BE2C (cell line): ENCODE measurements around the gene CCDC50.
A peak's percentile ranks its signal among the peaks of the same experiment; 100 is the strongest.

Experiments
- DNase-seq: peaks from one replicate; pipeline ENCODE4 v3.0.0-alpha.2; 2020
- H3K27me3 ChIP-seq: fragments of 250-450 bp; sonication (Bioruptor Pico); 2 replicates; pipeline ENCODE4 v1.5.1; 2020; ENCODE audit warnings: mild to moderate bottlenecking
- H3K36me3 ChIP-seq: fragments of 250-450 bp; sonication (Bioruptor Pico); 2 replicates; pipeline ENCODE4 v1.5.1; 2020; ENCODE audit warnings: mild to moderate bottlenecking
- H3K4me1 ChIP-seq: fragments of 250-450 bp; sonication (Bioruptor Pico); 2 replicates; pipeline ENCODE4 v1.5.1; 2020
- H3K4me3 ChIP-seq: 2 replicates; pipeline ENCODE4 v1.5.1; 2011; ENCODE audit warnings: low read depth, low read length
- H3K9me3 ChIP-seq: fragments of 250-450 bp; sonication (Bioruptor Pico); 2 replicates; pipeline ENCODE4 v1.5.1; 2020
- CTCF ChIP-seq: IDR thresholded peaks from 2 replicates; pipeline ENCODE4 v1.5.1; 2012; ENCODE audit warnings: mild to moderate bottlenecking, low read depth, low read length

The CCDC50 gene

DNA sequence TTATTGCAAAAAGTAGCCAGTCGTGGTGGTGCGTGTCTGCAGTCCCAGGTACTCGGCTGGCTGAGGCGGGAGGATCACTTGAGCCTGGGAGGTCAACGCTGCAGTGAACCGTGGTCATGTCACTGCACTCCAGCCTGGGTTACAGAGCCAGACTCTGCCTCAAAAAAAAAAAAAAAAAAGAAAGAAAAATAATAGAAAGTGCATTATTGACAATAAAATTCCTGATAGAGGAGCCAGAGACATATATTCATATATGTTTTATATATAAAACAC lies 88.2 kb downstream of the CCDC50 start:
- H3K36me3 ChIP-seq = no peaks in the 10 kb centered on the region
- no peaks in the 10 kb centered on the region for H3K27me3 ChIP-seq
- no peak overlapping the region for H3K4me3 ChIP-seq
- no peak for DNase-seq
- H3K4me1 ChIP-seq = no peaks in the 10 kb centered on the region
- no peaks in the 10 kb centered on the region for H3K9me3 ChIP-seq
- TF ChIP-seq CTCF = no peak

GRCh38 chr3:191420771-191421170 lies 91.6 kb downstream of the CCDC50 start:
- H3K4me1 ChIP-seq = 0 out of 2 replicates have a peak, but pooled peaks cover 3% of the 10 kb centered on the region
- TF ChIP-seq CTCF = no peak
- no peaks in the 10 kb centered on the region for H3K9me3 ChIP-seq
- no peaks in the 10 kb centered on the region for H3K36me3 ChIP-seq
- DNase-seq = no peak
- H3K27me3 ChIP-seq = no peaks in the 10 kb centered on the region
- no peak overlapping the region for H3K4me3 ChIP-seq

- DNase-seq = no peak
- Histone ChIP-seq H3K4me3 (peak overlapping the region; percentile 60), H3K9me3 (no peaks in the 10 kb centered on the region), H3K27me3 (no peaks in the 10 kb centered on the region), H3K36me3 (no peaks in the 10 kb centered on the region), H3K4me1 (0 out of 2 replicates have a peak, but pooled peaks cover 3% of the 10 kb centered on the region)
- TF ChIP-seq CTCF = no peak
Observed at GRCh38 chr3:191424881-191425280, 95.7 kb downstream of the CCDC50 start.

DNA sequence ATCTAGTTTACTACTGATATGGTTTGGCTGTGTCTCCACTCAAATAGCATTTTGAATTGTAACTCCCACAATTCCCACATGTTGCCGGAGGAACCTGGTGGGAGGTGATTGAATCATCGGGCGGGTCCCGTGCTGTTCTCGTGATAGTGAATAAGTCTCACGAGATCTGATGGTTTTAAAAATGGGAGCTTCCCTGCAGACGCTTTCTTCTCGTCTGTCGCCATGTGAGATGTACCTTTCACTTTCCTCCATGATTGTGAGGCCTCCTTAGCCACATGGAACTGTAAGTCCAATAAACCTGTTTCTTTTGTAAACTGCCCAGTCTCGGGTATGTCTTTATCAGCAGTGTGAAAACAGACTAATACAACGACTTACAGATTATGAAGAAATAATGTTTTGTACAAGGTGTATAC lies 96.1 kb downstream of the CCDC50 start:
- Histone ChIP-seq H3K9me3 (no peaks in the 10 kb centered on the region), H3K4me3 (peak overlapping the region; percentile 60), H3K27me3 (no peaks in the 10 kb centered on the region), H3K36me3 (no peaks in the 10 kb centered on the region), H3K4me1 (0 out of 2 replicates have a peak, but pooled peaks cover 3% of the 10 kb centered on the region)
- peak; percentile 54 for DNase-seq
- TF ChIP-seq CTCF = no peak

- TF ChIP-seq CTCF = no peak
- DNase-seq = no peak
- Histone ChIP-seq H3K4me3 (peak overlapping the region; percentile 60), H3K4me1 (0 out of 2 replicates have a peak, but pooled peaks cover 3% of the 10 kb centered on the region), H3K27me3 (no peaks in the 10 kb centered on the region), H3K9me3 (peaks cover 4% of the 10 kb centered on the region; the same call in 1 of the 2 replicates), H3K36me3 (no peaks in the 10 kb centered on the region)
Observed at GRCh38 chr3:191426311-191426710, 97.1 kb downstream of the CCDC50 start.

DNA sequence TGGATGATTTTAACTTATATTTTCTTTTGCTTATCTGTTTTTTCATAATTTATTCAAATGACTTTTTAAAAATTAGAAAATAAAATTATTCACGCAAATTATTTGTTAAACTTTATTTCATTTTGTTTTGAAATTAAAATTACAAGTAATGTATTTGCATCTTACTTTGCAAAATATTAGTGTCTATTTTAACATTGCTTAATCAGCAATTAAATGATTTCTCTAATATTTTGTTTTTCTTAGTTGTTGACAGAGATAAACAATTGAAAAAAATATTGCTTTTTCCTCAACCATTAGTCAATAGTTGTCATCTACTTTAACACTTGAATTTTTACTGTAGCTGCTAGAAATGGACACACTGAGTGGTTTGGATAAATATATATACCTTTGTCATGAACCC lies 99.0 kb downstream of the CCDC50 start:
- no peak for DNase-seq
- Histone ChIP-seq H3K36me3 (no peaks in the 10 kb centered on the region), H3K4me1 (0 out of 2 replicates have a peak, but pooled peaks cover 3% of the 10 kb centered on the region), H3K4me3 (no peak overlapping the region), H3K9me3 (peaks cover 4% of the 10 kb centered on the region; the same call in 1 of the 2 replicates), H3K27me3 (no peaks in the 10 kb centered on the region)
- no peak for TF ChIP-seq CTCF
